Bronchial epithelial cell (primary cell): ENCODE measurements around the gene AGPAT4. TPM values are rescaled to one million over a fixed set of nuclear protein-coding genes. Genes with fewer than 3 reads are reported as not detected.
A peak's percentile ranks its signal among the peaks of the same experiment; 100 is the strongest.

Experiments used
- DNase-seq: peaks from one replicate; pipeline ENCODE4 v3.0.0-alpha.2; 2010; ENCODE audit warnings: low read depth
- FAIRE-seq: peaks from 2 replicates; lab custom pipeline; 2011; peaks lifted over from hg19 to GRCh38; lab: Jason Lieb, UNC
- H3K27me3 ChIP-seq: 2 replicates; pipeline ENCODE4 v1.5.1; 2011; ENCODE audit warnings: low read length; ENCODE audit not compliant: control insufficient read depth, insufficient read depth
- H3K36me3 ChIP-seq: 2 replicates; pipeline ENCODE4 v1.5.1; 2011; ENCODE audit warnings: low read length; ENCODE audit not compliant: control insufficient read depth, insufficient read depth
- H3K4me3 ChIP-seq: 2 replicates; pipeline ENCODE4 v1.5.1; 2011; ENCODE audit warnings: mild to moderate bottlenecking, low read depth, low read length, control low read depth
- CTCF ChIP-seq: IDR thresholded peaks from 2 replicates; pipeline ENCODE4 v1.5.1; 2011; ENCODE audit warnings: mild to moderate bottlenecking, moderate library complexity, low read length, control low read depth, inconsistent platforms; ENCODE audit not compliant: insufficient read depth, severe bottlenecking
- total RNA-seq: library from RNA; depleted of rRNA; stranded (reverse); fragments of >200 nt; gene quantifications from 2 replicates; pipeline ENCODE4 v1.2.1, GENCODE V29; 2014

AGPAT4 gene
- total RNA-seq, 1 donor from 2014 or later = 2.6 TPM

GRCh38 chr6:161302949-161303348, 29.1 kb upstream of the AGPAT4 start:
- FAIRE-seq = no peak
- no peak for TF ChIP-seq CTCF

GRCh38 chr6:161301338-161301737, 27.5 kb upstream of the AGPAT4 start:
- no peak for FAIRE-seq
- H3K4me3 ChIP-seq = no peak overlapping the region
- H3K27me3 ChIP-seq = no peaks in the 10 kb centered on the region
- peak; percentile 75 for DNase-seq
- H3K36me3 ChIP-seq = no peaks in the 10 kb centered on the region
- no peak for TF ChIP-seq CTCF

More at GRCh38 chr6:161302949-161303348, 29.1 kb upstream of the AGPAT4 start:
- H3K4me3 ChIP-seq = no peak overlapping the region
- H3K27me3 ChIP-seq = no peaks in the 10 kb centered on the region
- H3K36me3 ChIP-seq = no peaks in the 10 kb centered on the region
- no peak for DNase-seq

- DNase-seq (no peak), FAIRE-seq (no peak)
- no peak for TF ChIP-seq CTCF
- H3K36me3 ChIP-seq = no peaks in the 10 kb centered on the region
- H3K27me3 ChIP-seq = no peaks in the 10 kb centered on the region
- H3K4me3 ChIP-seq = no peak overlapping the region
Observed at GRCh38 chr6:161300823-161301222, 27.0 kb upstream of the AGPAT4 start.

GRCh38 chr6:161299726-161300125, 25.9 kb upstream of the AGPAT4 start:
- DNase-seq (no peak), FAIRE-seq (no peak)
- no peak for TF ChIP-seq CTCF
- Histone ChIP-seq H3K4me3 (no peak overlapping the region), H3K27me3 (no peaks in the 10 kb centered on the region), H3K36me3 (no peaks in the 10 kb centered on the region)

- FAIRE-seq (no peak), DNase-seq (no peak)
- no peak for TF ChIP-seq CTCF
Observed at GRCh38 chr6:161295784-161296183, 21.9 kb upstream of the AGPAT4 start.

GRCh38 chr6:161292650-161293281, 18.9 kb upstream of the AGPAT4 start:
- DNase-seq = no peak
- no peak for TF ChIP-seq CTCF
- no peak for FAIRE-seq
- H3K4me3 ChIP-seq = no peak overlapping the region
- H3K36me3 ChIP-seq = no peaks in the 10 kb centered on the region
- no peaks in the 10 kb centered on the region for H3K27me3 ChIP-seq

More at GRCh38 chr6:161295784-161296183, 21.9 kb upstream of the AGPAT4 start:
- Histone ChIP-seq H3K27me3 (no peaks in the 10 kb centered on the region), H3K4me3 (no peak overlapping the region), H3K36me3 (no peaks in the 10 kb centered on the region)
